Peyer's patch (tissue), 4 donors: ENCODE results near the gene MTRR.

Experiments
- POLR2A ChIP-seq, 2 donors: fragments of 450-650 bp; IDR thresholded peaks; one replicate each; pipeline ENCODE4 v1.5.1; 2017; ENCODE audit warnings: antibody characterized with exemption in 2 of 2, mild to moderate bottlenecking in 2 of 2, moderate library complexity in 2 of 2
- TF ChIP-seq, protein P1 (sequence below), 6 experiments: fragments of 450-650 bp in 4 of 6; fragments of 200-600 bp in 2 of 6; sonication (generic) in 1 of 6; IDR thresholded peaks; one replicate each; pipeline ENCODE4 v1.5.1; 2017 to 2019; ENCODE audit warnings: antibody characterized with exemption in 6 of 6, mild to moderate bottlenecking in 3 of 6, moderate library complexity in 1 of 6

- TF ChIP-seq, protein P1, sequence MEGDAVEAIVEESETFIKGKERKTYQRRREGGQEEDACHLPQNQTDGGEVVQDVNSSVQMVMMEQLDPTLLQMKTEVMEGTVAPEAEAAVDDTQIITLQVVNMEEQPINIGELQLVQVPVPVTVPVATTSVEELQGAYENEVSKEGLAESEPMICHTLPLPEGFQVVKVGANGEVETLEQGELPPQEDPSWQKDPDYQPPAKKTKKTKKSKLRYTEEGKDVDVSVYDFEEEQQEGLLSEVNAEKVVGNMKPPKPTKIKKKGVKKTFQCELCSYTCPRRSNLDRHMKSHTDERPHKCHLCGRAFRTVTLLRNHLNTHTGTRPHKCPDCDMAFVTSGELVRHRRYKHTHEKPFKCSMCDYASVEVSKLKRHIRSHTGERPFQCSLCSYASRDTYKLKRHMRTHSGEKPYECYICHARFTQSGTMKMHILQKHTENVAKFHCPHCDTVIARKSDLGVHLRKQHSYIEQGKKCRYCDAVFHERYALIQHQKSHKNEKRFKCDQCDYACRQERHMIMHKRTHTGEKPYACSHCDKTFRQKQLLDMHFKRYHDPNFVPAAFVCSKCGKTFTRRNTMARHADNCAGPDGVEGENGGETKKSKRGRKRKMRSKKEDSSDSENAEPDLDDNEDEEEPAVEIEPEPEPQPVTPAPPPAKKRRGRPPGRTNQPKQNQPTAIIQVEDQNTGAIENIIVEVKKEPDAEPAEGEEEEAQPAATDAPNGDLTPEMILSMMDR (IDR thresholded peaks at IDR 0.05) = no peak
- TF ChIP-seq POLR2A (IDR thresholded peaks at IDR 0.05) = no peak
Measured at GRCh38 chr5:7881091-7881490, 12.1 kb downstream of the MTRR start.
